IMR-90 (cell line): Measurements from ENCODE around the gene MGLL. TPM values are rescaled to one million over a fixed set of nuclear protein-coding genes. Genes with fewer than 3 reads are reported as not detected.

Source experiments
- ATAC-seq: fragments of 200-7000 bp; cut with Tn5 transposase; 2 replicates; pipeline ENCODE4 v1.9.1; 2020; ENCODE audit warnings: low read depth, mild to moderate bottlenecking, moderate library complexity
- BruUV-seq: library from RNA; stranded (reverse); fragments of 400-500 nt; replicated peaks from 2 replicates; lab custom pipeline; 2021; lab: Mats Ljungman, UMichigan
- CTCF ChIA-PET: fragments of 300-600 bp; formaldehyde crosslinking; extraction: SDS; loops from one replicate; lab custom pipeline; 2021; ENCODE audit warnings: antibody characterized with exemption; lab: Yijun Ruan, JAX
- POLR2A ChIA-PET: fragments of 300-600 bp; sonication (Branson Sonifier 250); formaldehyde crosslinking; loops from one replicate; lab custom pipeline; 2022; ENCODE audit warnings: antibody characterized with exemption; ENCODE audit not compliant: unreplicated experiment; lab: Charles Lee
- DNase-seq: peaks from one replicate; pipeline ENCODE4 v3.0.0; 2013
- H2AFZ ChIP-seq: replicated peaks from 2 replicates; pipeline ENCODE3; 2013; ENCODE audit warnings: low read length, mild to moderate bottlenecking; ENCODE audit not compliant: poor library complexity
- H2AK5ac ChIP-seq: 2 replicates; pipeline ENCODE4 v1.6.1; 2013; ENCODE audit warnings: low read depth, low read length, inconsistent platforms
- H2AK9ac ChIP-seq: replicated peaks from 2 replicates; pipeline ENCODE3; 2013; ENCODE audit warnings: mild to moderate bottlenecking, low read depth, low read length, moderate library complexity; ENCODE audit not compliant: poor library complexity
- H2BK120ac ChIP-seq: 2 replicates; pipeline ENCODE4 v1.6.1; 2013; ENCODE audit warnings: low read depth, low read length, inconsistent platforms
- H2BK15ac ChIP-seq: 3 replicates; pipeline ENCODE4 v1.6.1; 2013; ENCODE audit warnings: low read depth, low read length, inconsistent platforms
- H2BK20ac ChIP-seq: 2 replicates; pipeline ENCODE4 v1.6.1; 2013; ENCODE audit warnings: low read depth, mild to moderate bottlenecking, inconsistent platforms, low read length, moderate library complexity
- H2BK5ac ChIP-seq: 2 replicates; pipeline ENCODE4 v1.6.1; 2013; ENCODE audit warnings: mild to moderate bottlenecking, low read depth, low read length, inconsistent platforms; ENCODE audit not compliant: poor library complexity, severe bottlenecking
- H3K14ac ChIP-seq: replicated peaks from 2 replicates; pipeline ENCODE4 v1.6.1; 2013; ENCODE audit warnings: low read depth, low read length, inconsistent platforms
- H3K18ac ChIP-seq: 2 replicates; pipeline ENCODE4 v1.6.1; 2013; ENCODE audit warnings: low read depth, low read length, control low read depth
- H3K23ac ChIP-seq: 2 replicates; pipeline ENCODE4 v1.6.1; 2013; ENCODE audit warnings: low read depth, low read length, inconsistent platforms
- H3K27ac ChIP-seq: 2 replicates; pipeline ENCODE4 v1.5.1; 2013; ENCODE audit warnings: mild to moderate bottlenecking, control low read depth, low read length; ENCODE audit not compliant: insufficient read depth
- H3K27me3 ChIP-seq: 2 replicates; pipeline ENCODE4 v1.6.1; 2013; ENCODE audit warnings: low read length; ENCODE audit not compliant: control insufficient read depth, insufficient read depth
- H3K36me3 ChIP-seq: 2 replicates; pipeline ENCODE4 v1.6.1; 2013; ENCODE audit warnings: low read length, mixed read lengths; ENCODE audit not compliant: control insufficient read depth, insufficient read depth
- H3K4ac ChIP-seq: 2 replicates; pipeline ENCODE4 v1.6.1; 2013; ENCODE audit warnings: low read depth, low read length, inconsistent platforms
- H3K4me1 ChIP-seq: 2 replicates; pipeline ENCODE4 v1.6.1; 2013; ENCODE audit warnings: low read length, mixed read lengths; ENCODE audit not compliant: control insufficient read depth, insufficient read depth
- H3K4me2 ChIP-seq: 2 replicates; pipeline ENCODE4 v1.6.1; 2013; ENCODE audit warnings: low read depth, mild to moderate bottlenecking, control low read depth, low read length, moderate library complexity
- H3K4me3 ChIP-seq: 2 replicates; pipeline ENCODE4 v1.5.1; 2013; ENCODE audit warnings: low read depth, mild to moderate bottlenecking, control low read depth, low read length, moderate library complexity; ENCODE audit not compliant: insufficient read depth
- H3K56ac ChIP-seq: 2 replicates; pipeline ENCODE4 v1.6.1; 2013; ENCODE audit warnings: low read length, inconsistent platforms; ENCODE audit not compliant: insufficient read depth; ENCODE audit errors: extremely low read depth
- H3K79me1 ChIP-seq, 2 experiments: 2 replicates each; pipeline ENCODE4 v1.6.1; 2013; ENCODE audit warnings: low read length in 2 of 2, inconsistent platforms in 1 of 2, low read depth in 1 of 2
- H3K9ac ChIP-seq: 2 replicates; pipeline ENCODE4 v1.6.1; 2013; ENCODE audit warnings: low read depth, low read length, control low read depth
- H3K9me1 ChIP-seq: 2 replicates; pipeline ENCODE4 v1.6.1; 2013; ENCODE audit warnings: low read length, inconsistent platforms; ENCODE audit not compliant: insufficient read depth
- H3K9me3 ChIP-seq: 2 replicates; pipeline ENCODE4 v1.6.1; 2013; ENCODE audit warnings: low read length; ENCODE audit not compliant: control insufficient read depth, insufficient read depth
- H4K20me1 ChIP-seq: 2 replicates; pipeline ENCODE4 v1.6.1; 2013; ENCODE audit warnings: low read length, inconsistent platforms; ENCODE audit not compliant: insufficient read depth
- H4K5ac ChIP-seq: 2 replicates; pipeline ENCODE4 v1.6.1; 2013; ENCODE audit warnings: mild to moderate bottlenecking, low read depth, low read length, control low read depth
- H4K8ac ChIP-seq, 2 experiments: 2 replicates each; pipeline ENCODE4 v1.6.1; 2013; ENCODE audit warnings: low read depth in 2 of 2, low read length in 2 of 2, control low read depth in 1 of 2, inconsistent platforms in 1 of 2
- H4K91ac ChIP-seq: 2 replicates; pipeline ENCODE4 v1.6.1; 2013; ENCODE audit warnings: low read depth, low read length, inconsistent platforms; ENCODE audit not compliant: insufficient read depth
- BHLHE40 ChIP-seq: fragments of 150-350 bp; IDR thresholded peaks from 2 replicates; pipeline ENCODE4 v1.6.1; 2016; ENCODE audit warnings: mild to moderate bottlenecking, low read depth, low read length
- CHD1 ChIP-seq: IDR thresholded peaks from 2 replicates; pipeline ENCODE4 v1.6.1; 2012; ENCODE audit warnings: low read depth, low read length, improper control_type of control experiment
- CTCF ChIP-seq: conservative IDR thresholded peaks from 2 replicates; pipeline ENCODE4 v1.5.1; 2012; ENCODE audit warnings: mild to moderate bottlenecking, low read depth, low read length, improper control_type of control experiment
- FOS ChIP-seq: fragments of 150-350 bp; IDR thresholded peaks from 2 replicates; pipeline ENCODE4 v1.6.1; 2016; ENCODE audit warnings: low read depth, low read length
- MAFK ChIP-seq: IDR thresholded peaks from 2 replicates; pipeline ENCODE4 v1.6.1; 2012; ENCODE audit warnings: low read depth, low read length, improper control_type of control experiment
- MXI1 ChIP-seq: IDR thresholded peaks from 2 replicates; pipeline ENCODE4 v1.6.1; 2012; ENCODE audit warnings: low read depth, mild to moderate bottlenecking, low read length, moderate library complexity, borderline replicate concordance
- NFE2L2 ChIP-seq: fragments of 150-350 bp; IDR thresholded peaks from 2 replicates; pipeline ENCODE4 v1.6.1; 2016; ENCODE audit warnings: low read depth, mild to moderate bottlenecking, low read length
- RAD21 ChIP-seq: IDR thresholded peaks from 2 replicates; pipeline ENCODE4 v1.6.1; 2012; ENCODE audit warnings: low read length, improper control_type of control experiment
- SMC3 ChIP-seq: fragments of 150-350 bp; IDR thresholded peaks from 2 replicates; pipeline ENCODE4 v1.6.1; 2016; ENCODE audit warnings: low read depth, mild to moderate bottlenecking, antibody characterized with exemption, low read length, moderate library complexity
- WGBS, 2 experiments: methylation state at CpG; one replicate each; pipeline versions ENCODE4 v1.1.5 to v1.1.7; 2013; ENCODE audit warnings: missing lambda C conversion rate in 2 of 2; ENCODE audit not compliant: insufficient read length in 1 of 2; ENCODE audit errors: extremely low coverage in 2 of 2; 5-methylcytosine and 5-hydroxymethylcytosine counted together
- dilution Hi-C: fragments of 300-500 bp; cut with HindIII; formaldehyde crosslinking; loops from one replicate; pipeline ENCODE4 v1.14.3; 2018; ENCODE audit warnings: low sequenced_read_pairs; ENCODE audit not compliant: unreplicated experiment
- in situ Hi-C: fragments of 300-500 bp; cut with MboI; formaldehyde crosslinking; loops from 3 replicates; pipeline ENCODE4 v1.14.3; 2019; ENCODE audit warnings: low sequenced_read_pairs, inconsistent platforms, mixed read lengths
- intact Hi-C: fragments of 100-400 bp; cut with micrococcal nuclease; formaldehyde crosslinking; loops from 2 replicates; pipeline ENCODE4 v1.10.0; 2022
- polyA plus RNA-seq, 3 experiments: library from polyadenylated mRNA; depleted of rRNA; stranded (reverse); fragments of >200 nt; gene quantifications; 2 replicates each; pipeline ENCODE4 v1.2.3, GENCODE V29; 2012; ENCODE audit warnings: low replicate concordance in 1 of 3
- total RNA-seq: library from RNA; depleted of rRNA; stranded (reverse); fragments of >200 nt; gene quantifications from 2 replicates; pipeline ENCODE4 v1.2.3, GENCODE V29; 2012

MGLL gene
- total and polyA plus RNA-seq, 2 of the 4 experiments (the other 2 are of a cell fraction): 23.7 to 60.6 TPM

GRCh38 chr3:127675651-127676391, 146.5 kb downstream of the MGLL start:
- no peak overlapping the region for H4K8ac ChIP-seq

More at GRCh38 chr3:127675651-127676391, 146.5 kb downstream of the MGLL start:
- TF ChIP-seq BHLHE40 (no peak), RAD21 (no peak), SMC3 (no peak), CTCF (no peak), CHD1 (no peak), MXI1 (no peak), FOS (no peak), NFE2L2 (no peak), MAFK (no peak)
- DNase-seq (no peak), ATAC-seq (no peak)
- Histone ChIP-seq H3K79me1 (peaks cover 19 to 33% of the 10 kb centered on the region in 2 experiments), H4K91ac (no peak overlapping the region), H2AK5ac (no peak overlapping the region; the same call in 1 of the 2 replicates), H3K9ac (no peak overlapping the region), H3K4me1 (peaks cover 10% of the 10 kb centered on the region), H3K27ac (no peak overlapping the region), H3K36me3 (peaks cover 31% of the 10 kb centered on the region), H3K9me3 (no peaks in the 10 kb centered on the region), H4K5ac (no peak overlapping the region), H3K56ac (no peak overlapping the region), H4K20me1 (no peaks in the 10 kb centered on the region; the same call in none of the 2 replicates), H3K4ac (no peak overlapping the region), H3K4me2 (no peak overlapping the region), H2AFZ (peak overlapping the region; percentile 51), H3K14ac (no peak overlapping the region), H2AK9ac (peak overlapping the region; percentile 50), H3K4me3 (no peak overlapping the region), H3K18ac (no peak overlapping the region), H2BK120ac (no peak overlapping the region), H3K23ac (no peak overlapping the region; the same call in 1 of the 2 replicates), H2BK20ac (no peak overlapping the region), H2BK5ac (no peak overlapping the region), H3K9me1 (peaks cover 9% of the 10 kb centered on the region; the same call in 1 of the 2 replicates), H3K27me3 (no peaks in the 10 kb centered on the region), H2BK15ac (no peak overlapping the region)
- WGBS, 2 experiments: 93% methylated on average over 10 of the region's 29 CpGs; no CpG with 5 or more reads in 1 of the 2 experiments
- BruUV-seq: no TSS peak
- intact Hi-C loops (no loop called here), dilution Hi-C loops (no loop called here), in situ Hi-C loops (no loop called here)
- ChIA-PET POLR2A (no interaction called here), CTCF (no interaction called here)
